OCI-LY1 (cell line): ENCODE measurements around the gene MARK1.

Source experiments
- H2AFZ ChIP-seq: fragments of 200-600 bp; sonication (generic), shearing (Covaris generic); 2 replicates; pipeline ENCODE4 v1.6.0; 2014; ENCODE audit warnings: antibody characterized with exemption, mild to moderate bottlenecking, low read length
- H3F3A ChIP-seq: fragments of 200-600 bp; sonication (generic), shearing (Covaris generic); 2 replicates; pipeline ENCODE4 v1.6.0; 2014; ENCODE audit warnings: mild to moderate bottlenecking, antibody characterized with exemption, low read length, moderate library complexity; ENCODE audit not compliant: insufficient read depth
- H3K27ac ChIP-seq: fragments of 200-600 bp; sonication (generic); 2 replicates; pipeline ENCODE4 v1.5.1; 2014; ENCODE audit warnings: low read length, mixed run types, mild to moderate bottlenecking, low read depth; ENCODE audit not compliant: poor library complexity, severe bottlenecking
- H3K27me3 ChIP-seq: fragments of 200-600 bp; sonication (generic); 2 replicates; pipeline ENCODE4 v1.6.0; 2014; ENCODE audit warnings: antibody characterized with exemption, mild to moderate bottlenecking, low read length, moderate library complexity; ENCODE audit not compliant: insufficient read depth
- H3K36me3 ChIP-seq: fragments of 200-600 bp; sonication (generic); 2 replicates; pipeline ENCODE4 v1.6.1; 2014; ENCODE audit warnings: mild to moderate bottlenecking, antibody characterized with exemption, low read length, moderate library complexity, mixed read lengths; ENCODE audit not compliant: insufficient read depth
- H3K4me1 ChIP-seq: fragments of 200-600 bp; sonication (generic); 2 replicates; pipeline ENCODE4 v1.5.1; 2014; ENCODE audit warnings: mild to moderate bottlenecking, low read length, moderate library complexity; ENCODE audit not compliant: insufficient read depth, severe bottlenecking
- H3K4me2 ChIP-seq: fragments of 200-600 bp; sonication (generic), shearing (Covaris generic); 2 replicates; pipeline ENCODE4 v1.6.1; 2014; ENCODE audit warnings: low read length
- H3K4me3 ChIP-seq: fragments of 200-600 bp; sonication (generic); 2 replicates; pipeline ENCODE4 v1.5.1; 2014; ENCODE audit warnings: low read length, low read depth, mild to moderate bottlenecking, mixed read lengths; ENCODE audit not compliant: poor library complexity, severe bottlenecking
- H3K79me2 ChIP-seq: fragments of 200-600 bp; shearing (Covaris generic); 2 replicates; pipeline ENCODE4 v1.6.1; 2016; ENCODE audit warnings: mixed run types, low read length, mixed read lengths; ENCODE audit not compliant: insufficient read depth
- H3K9ac ChIP-seq: fragments of 200-600 bp; sonication (generic), shearing (Covaris generic); 2 replicates; pipeline ENCODE4 v1.6.1; 2014; ENCODE audit warnings: mild to moderate bottlenecking, low read length, mixed read lengths
- H3K9me2 ChIP-seq: fragments of 200-600 bp; sonication (generic), shearing (Covaris generic); 2 replicates; pipeline ENCODE4 v1.6.1; 2014; ENCODE audit warnings: low read depth, mild to moderate bottlenecking, low read length, mixed read lengths
- H3K9me3 ChIP-seq: fragments of 200-600 bp; shearing (Covaris generic); 2 replicates; pipeline ENCODE4 v1.6.1; 2014; ENCODE audit warnings: low read length, mixed read lengths
- H4K20me1 ChIP-seq: fragments of 200-600 bp; sonication (generic), shearing (Covaris generic); 2 replicates; pipeline ENCODE4 v1.6.0; 2016; ENCODE audit warnings: mild to moderate bottlenecking, low read length; ENCODE audit not compliant: insufficient read depth
- EZH2 ChIP-seq: fragments of 200-600 bp; sonication (generic), shearing (Covaris generic); IDR thresholded peaks from 2 replicates; pipeline ENCODE4 v1.8.0; 2017; ENCODE audit warnings: borderline replicate concordance, mixed run types, mild to moderate bottlenecking, antibody characterized with exemption, low read length, moderate library complexity, mixed read lengths
- TF ChIP-seq, protein P1 (sequence below): fragments of 200-600 bp; sonication (generic), shearing (Covaris generic); IDR thresholded peaks from 2 replicates; pipeline ENCODE4 v1.5.1; 2017; ENCODE audit warnings: mild to moderate bottlenecking, antibody characterized with exemption, low read length, moderate library complexity, mixed read lengths

MARK1 gene

DNA sequence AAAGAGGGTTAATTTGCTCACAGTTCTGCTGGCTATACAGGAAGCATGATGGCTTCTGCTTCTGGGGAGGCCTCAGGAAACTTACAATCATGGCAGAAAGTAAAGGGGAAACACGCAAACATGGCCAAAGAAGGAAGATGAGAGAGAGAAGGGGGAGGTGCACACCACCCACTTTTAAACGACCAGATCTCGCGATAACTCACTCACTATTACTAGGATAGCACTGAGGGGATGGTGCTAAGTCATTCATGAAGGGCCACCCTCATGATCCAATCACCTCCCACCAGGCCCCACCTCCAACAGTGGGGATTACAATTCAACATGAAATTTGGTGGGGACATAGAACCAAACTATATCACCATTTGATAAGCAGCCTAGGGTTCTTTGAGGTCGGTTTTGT, 159.9 kb downstream of the MARK1 start:
- no peak for TF ChIP-seq EZH2
- TF ChIP-seq, protein P1, sequence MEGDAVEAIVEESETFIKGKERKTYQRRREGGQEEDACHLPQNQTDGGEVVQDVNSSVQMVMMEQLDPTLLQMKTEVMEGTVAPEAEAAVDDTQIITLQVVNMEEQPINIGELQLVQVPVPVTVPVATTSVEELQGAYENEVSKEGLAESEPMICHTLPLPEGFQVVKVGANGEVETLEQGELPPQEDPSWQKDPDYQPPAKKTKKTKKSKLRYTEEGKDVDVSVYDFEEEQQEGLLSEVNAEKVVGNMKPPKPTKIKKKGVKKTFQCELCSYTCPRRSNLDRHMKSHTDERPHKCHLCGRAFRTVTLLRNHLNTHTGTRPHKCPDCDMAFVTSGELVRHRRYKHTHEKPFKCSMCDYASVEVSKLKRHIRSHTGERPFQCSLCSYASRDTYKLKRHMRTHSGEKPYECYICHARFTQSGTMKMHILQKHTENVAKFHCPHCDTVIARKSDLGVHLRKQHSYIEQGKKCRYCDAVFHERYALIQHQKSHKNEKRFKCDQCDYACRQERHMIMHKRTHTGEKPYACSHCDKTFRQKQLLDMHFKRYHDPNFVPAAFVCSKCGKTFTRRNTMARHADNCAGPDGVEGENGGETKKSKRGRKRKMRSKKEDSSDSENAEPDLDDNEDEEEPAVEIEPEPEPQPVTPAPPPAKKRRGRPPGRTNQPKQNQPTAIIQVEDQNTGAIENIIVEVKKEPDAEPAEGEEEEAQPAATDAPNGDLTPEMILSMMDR, result no peak
- Histone ChIP-seq H3K79me2 (no peaks in the 10 kb centered on the region), H3K27me3 (no peaks in the 10 kb centered on the region), H3F3A (no peaks in the 10 kb centered on the region), H3K9me3 (no peaks in the 10 kb centered on the region), H3K9me2 (no peaks in the 10 kb centered on the region), H2AFZ (no peak overlapping the region), H3K4me1 (no peaks in the 10 kb centered on the region), H4K20me1 (no peaks in the 10 kb centered on the region), H3K9ac (no peak overlapping the region), H3K27ac (no peak overlapping the region), H3K4me3 (no peak overlapping the region), H3K4me2 (no peak overlapping the region), H3K36me3 (no peaks in the 10 kb centered on the region)

DNA sequence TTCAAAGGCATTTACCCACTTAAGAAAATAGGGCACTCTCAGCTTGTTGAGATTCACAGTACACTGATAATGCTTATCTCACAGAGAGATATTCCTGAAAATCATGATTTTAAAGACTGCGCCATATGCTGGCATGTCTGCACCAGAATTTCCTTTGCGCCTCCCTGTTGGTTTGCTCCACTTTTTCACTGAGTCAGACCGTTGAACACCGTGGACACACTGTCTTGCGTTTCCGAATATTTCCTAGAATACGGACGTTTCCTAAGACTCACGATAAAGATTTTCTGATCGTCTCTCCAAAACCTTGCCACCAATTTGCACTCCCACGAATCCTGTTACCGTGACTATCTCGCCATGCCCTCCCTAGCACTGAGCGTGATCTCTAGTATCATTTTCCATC, 161.7 kb downstream of the MARK1 start:
- TF ChIP-seq, protein P1, result no peak
- TF ChIP-seq EZH2, result no peak
- Histone ChIP-seq H3K36me3 (no peaks in the 10 kb centered on the region), H3F3A (no peaks in the 10 kb centered on the region), H3K9me2 (no peaks in the 10 kb centered on the region), H3K9me3 (no peaks in the 10 kb centered on the region), H3K4me2 (no peak overlapping the region), H3K27ac (no peak overlapping the region), H3K4me3 (no peak overlapping the region), H3K4me1 (no peaks in the 10 kb centered on the region), H4K20me1 (no peaks in the 10 kb centered on the region), H3K9ac (no peak overlapping the region), H3K27me3 (no peaks in the 10 kb centered on the region), H2AFZ (no peak overlapping the region), H3K79me2 (no peaks in the 10 kb centered on the region)

DNA sequence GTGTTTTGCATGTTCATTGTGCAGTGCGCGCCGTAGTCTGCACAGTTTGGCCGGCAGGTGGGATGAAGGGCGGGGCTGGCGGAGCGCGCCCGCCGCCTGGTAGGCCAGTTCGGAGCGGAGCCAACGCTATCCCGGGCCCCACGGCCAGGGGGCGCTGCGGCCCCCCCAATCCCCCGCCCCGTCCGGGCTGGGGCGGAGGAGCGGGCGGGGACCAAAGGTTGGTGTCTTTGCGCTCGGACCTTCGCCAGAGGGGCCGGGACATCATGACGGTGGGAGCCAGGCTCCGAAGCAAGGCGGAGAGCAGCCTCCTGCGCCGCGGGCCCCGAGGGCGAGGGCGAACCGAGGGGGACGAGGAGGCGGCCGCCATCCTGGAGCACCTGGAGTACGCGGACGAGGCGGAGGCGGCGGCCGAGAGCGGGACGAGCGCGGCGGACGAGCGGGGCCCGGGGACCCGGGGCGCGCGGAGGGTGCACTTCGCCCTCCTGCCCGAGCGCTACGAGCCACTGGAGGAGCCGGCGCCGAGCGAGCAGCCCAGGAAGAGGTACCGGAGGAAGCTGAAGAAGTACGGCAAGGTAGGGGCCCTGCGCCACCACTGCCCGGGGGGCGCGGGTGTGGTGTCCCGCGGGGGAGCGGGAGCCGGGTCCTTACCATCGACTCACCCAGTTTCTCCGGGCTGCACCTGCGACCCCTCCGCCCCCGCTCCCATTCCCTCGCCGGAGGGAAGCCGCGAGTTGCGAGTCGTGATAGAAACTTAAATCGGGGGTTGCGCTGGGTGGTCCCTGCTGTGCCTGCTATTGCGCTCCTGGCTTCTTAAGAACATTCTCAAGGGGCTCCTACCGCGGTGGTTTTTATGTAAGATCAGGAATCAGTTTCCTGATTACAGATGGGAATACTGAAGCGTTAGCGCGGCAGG, 162.5 kb downstream of the MARK1 start, which contains the start of gene C1orf115:
TSS of gene C1orf115 (plus strand) at position 224 of the 913 bp plus-strand sequence. CDS start at position 264, 40 bp downstream.
- H3K9me2 ChIP-seq, result no peaks in the 10 kb centered on the region
- no peak within 1 kb of the TSS for H3K4me2 ChIP-seq
- no peaks in the 10 kb centered on the region for H3K9me3 ChIP-seq
- H3K4me1 ChIP-seq, result no peaks in the 10 kb centered on the region
- H3K79me2 ChIP-seq, result no peaks in the 10 kb centered on the region
- no peaks in the 10 kb centered on the region for H3K27me3 ChIP-seq
- H4K20me1 ChIP-seq, result no peaks in the 10 kb centered on the region
- no peak within 1 kb of the TSS for H3K9ac ChIP-seq
- H3F3A ChIP-seq, result no peaks in the 10 kb centered on the region
- H3K36me3 ChIP-seq, result no peaks in the 10 kb centered on the region
- TF ChIP-seq, protein P1, result peak; percentile 16
- no peak for TF ChIP-seq EZH2
- H2AFZ ChIP-seq, result no peak within 1 kb of the TSS
- no peak within 1 kb of the TSS for H3K27ac ChIP-seq
- no peak within 1 kb of the TSS for H3K4me3 ChIP-seq
